DOHH2 (cell line): ENCODE data around the gene HEPHL1.

Experiments
- CTCF ChIP-seq: fragments of 200-600 bp; sonication (generic); IDR thresholded peaks from one replicate; pipeline ENCODE4 v1.5.1; 2014; ENCODE audit warnings: antibody characterized with exemption, mild to moderate bottlenecking, low read depth, low read length; ENCODE audit not compliant: poor library complexity, severe bottlenecking
- EZH2phosphoT487 ChIP-seq: fragments of 200-600 bp; sonication (generic); IDR thresholded peaks from 2 replicates; pipeline ENCODE4 v1.6.1; 2017; ENCODE audit warnings: borderline replicate concordance, mild to moderate bottlenecking, antibody characterized with exemption, low read length, moderate library complexity, mixed read lengths

GRCh38 chr11:94002226-94002625 is 18.9 kb upstream of the HEPHL1 start:
- TF ChIP-seq CTCF (no peak), EZH2phosphoT487 (no peak)
